HG03469 (cell line): ENCODE measurements around the gene TIMM8B.
A peak's percentile ranks its signal among the peaks of the same experiment; 100 is the strongest.
"Not testable (repeated sequence)": the region's sequence is repeated elsewhere in the genome, so short reads cannot be mapped to it uniquely, and the experiment has no call there.

ENCODE experiments used
- ATAC-seq: cut with Tn5 transposase; IDR thresholded peaks from one replicate; pipeline ENCODE4 v1.9.1; 2021; ENCODE audit warnings: mild to moderate bottlenecking, moderate library complexity, moderate number of reproducible peaks; ENCODE audit not compliant: unreplicated experiment

TIMM8B gene

DNA sequence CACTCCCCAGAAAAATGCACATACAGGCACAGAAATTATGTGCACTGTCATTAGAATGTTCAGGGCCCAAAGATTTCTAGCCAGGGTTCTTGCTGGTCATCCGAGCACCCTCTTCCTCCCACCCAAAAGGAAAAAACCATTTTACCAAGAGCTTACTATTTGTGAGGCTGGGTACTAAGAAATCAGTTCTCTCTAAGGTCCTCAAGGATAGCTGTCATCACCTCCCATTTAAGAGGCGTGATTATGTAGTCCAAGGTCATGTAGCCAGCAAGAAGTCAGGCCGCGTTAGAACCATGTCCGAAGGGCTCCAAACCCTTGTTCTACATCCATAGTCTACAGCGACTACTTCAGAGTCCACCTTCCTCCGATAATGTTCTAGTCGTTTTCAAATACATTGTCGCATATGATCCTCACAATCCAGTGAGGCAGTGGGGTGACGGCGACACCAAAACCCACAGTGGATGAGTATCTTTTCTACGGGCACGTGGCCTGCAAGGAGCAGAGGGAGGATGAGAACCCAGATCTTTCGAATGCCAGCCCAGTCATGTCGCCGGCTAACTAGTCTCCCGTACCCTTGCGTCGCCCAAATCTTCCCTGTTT, 634 bp downstream of the TIMM8B start:
- ATAC-seq, result peak; percentile 15

DNA sequence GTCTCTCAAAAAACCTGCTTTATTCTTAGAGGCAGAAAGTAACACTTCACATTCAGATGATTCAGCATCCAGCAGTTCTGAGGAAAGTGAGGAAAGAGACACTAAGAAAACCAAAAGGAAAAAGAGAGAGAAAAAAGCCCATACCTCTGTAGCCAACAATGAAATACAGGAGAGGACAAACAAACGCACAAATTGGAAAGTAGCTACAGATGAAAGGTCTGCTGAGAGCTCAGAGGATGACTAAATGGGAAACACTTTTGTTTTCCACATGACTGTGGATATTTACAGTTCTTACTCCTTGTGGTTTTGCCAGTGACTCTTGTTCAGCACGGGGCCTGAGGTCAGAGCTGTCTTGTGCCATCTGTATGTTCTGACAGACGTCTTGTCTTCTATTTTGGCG, 3.8 kb downstream of the TIMM8B start:
- ATAC-seq, result no peak

DNA sequence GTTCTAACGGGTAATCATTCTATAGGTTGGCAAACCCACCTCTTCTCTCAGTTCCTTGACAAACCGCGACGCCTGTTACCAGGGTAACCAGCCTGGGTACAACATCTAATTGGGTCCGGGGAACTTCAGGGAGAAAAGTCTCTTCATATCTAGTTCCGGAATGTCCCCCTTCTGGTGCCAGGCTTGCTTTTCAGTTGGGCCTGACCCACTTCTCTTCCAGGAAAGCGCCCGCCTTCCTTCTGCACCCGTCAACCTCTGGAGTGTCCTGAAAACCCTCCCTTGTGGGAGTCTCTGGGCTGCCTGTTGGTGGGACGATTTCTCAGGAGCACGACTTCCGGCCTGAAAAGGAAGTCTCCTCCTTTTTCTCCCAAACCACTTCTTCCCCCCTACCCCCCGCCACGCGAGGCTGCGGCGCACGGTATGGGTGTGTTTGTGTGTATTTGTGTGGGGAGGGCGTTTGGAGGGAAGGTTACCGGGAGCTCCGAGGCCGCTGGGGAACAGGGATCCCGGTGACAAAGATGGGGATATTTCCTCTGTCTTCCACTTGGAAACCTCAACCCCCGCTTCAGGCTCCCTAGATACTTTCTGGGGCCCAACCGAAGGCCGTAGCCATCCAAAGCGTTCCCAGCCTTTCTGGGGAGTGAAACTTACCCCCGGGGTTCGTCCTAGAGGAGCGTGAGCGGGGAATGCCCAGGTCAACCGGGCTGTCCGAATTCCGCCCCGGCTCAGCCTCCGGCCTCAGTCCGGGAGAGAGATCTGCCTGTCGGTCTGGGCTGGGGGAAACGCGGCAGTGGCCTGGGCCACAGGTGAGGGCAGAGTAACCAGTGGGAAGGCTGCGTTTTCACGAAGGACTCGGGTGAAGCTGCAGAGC, 12.4 kb downstream of the TIMM8B start, which contains the start of the genes NKAPD1 and PIH1D2:
NKAPD1 (plus strand) TSS at position 359 of the 871 bp plus-strand sequence. CDS start 1,276 bp downstream, outside the sequence.
PIH1D2 (minus strand) TSS at position 77 of the 871 bp plus-strand sequence. CDS start 843 bp downstream, outside the sequence.
- peak; percentile 69 for ATAC-seq

DNA sequence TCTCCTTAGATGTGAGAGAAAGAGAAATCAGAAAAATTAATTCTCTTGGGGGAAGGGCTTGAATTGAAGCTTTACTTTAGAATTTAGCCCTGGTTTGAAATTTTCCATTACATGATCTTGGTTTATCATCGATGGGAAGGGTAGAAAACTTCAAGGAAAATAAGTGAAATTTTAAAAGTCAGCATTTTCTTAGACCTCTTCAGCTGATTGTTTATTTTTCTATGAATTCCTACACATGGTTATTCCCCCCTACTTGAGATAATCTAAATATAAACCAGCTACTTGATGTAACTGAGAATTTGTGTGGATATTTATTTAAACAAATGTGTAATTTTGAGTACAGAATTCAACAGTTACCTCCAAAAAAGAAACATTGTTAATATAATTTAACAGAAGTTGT, 23.6 kb downstream of the TIMM8B start:
- no peak for ATAC-seq

DNA sequence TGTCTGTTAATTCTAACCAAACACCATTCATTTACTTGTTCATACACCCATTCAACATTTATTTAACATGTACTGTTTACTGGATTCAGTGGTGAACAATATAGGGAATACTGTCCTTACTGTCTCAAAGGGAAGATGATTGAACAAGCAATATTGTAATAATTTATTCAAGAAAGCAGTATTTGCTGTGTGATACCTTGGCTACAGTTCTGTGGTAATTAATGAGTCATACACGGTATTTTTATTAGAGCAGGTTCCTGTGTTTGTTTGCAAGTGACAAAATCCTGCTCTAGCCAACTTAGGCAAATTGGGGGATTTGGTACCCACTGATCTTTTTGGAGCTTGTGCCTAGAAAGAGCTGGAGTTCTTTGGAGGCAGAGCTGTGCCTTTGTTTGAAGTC, 28.5 kb downstream of the TIMM8B start:
- no peak for ATAC-seq

DNA sequence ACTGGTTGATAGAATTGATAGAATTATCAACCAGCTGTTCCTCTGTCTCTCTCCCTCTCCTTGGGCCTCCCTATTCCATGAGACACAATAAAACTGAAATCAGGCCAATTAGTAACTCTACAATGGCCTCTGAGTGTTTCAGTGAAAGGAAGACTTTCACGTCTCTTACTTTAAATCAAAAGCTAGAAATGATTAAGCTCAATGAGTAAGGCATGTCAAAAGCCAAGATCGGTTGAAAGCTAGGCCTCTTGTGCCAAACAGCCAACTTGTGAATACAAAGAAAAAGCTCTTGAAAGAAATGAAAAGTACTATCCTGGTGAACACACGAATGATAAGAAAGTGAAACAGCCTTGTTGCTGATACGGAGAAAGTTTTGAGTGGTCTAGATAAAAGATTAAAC, 29.4 kb downstream of the TIMM8B start:
- no peak for ATAC-seq

DNA sequence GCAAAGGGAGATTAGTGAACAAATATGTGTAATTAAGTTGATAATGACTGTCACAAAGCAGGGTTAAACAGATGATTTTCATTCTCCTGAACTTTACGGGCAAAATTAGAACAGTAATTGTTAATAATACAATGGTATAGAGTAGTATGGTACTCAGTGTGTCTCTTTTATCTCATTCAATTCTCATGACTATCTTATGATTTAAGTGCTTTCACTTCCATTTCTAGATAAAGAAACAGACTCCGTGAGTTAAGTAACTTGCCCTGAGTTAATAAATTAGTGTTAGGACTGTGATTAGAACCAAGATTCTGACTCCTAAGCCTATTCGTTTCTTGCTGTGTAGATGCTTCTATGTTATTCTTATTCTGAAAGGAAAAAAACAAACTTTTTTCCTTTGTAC, 34.8 kb downstream of the TIMM8B start:
- no peak for ATAC-seq

DNA sequence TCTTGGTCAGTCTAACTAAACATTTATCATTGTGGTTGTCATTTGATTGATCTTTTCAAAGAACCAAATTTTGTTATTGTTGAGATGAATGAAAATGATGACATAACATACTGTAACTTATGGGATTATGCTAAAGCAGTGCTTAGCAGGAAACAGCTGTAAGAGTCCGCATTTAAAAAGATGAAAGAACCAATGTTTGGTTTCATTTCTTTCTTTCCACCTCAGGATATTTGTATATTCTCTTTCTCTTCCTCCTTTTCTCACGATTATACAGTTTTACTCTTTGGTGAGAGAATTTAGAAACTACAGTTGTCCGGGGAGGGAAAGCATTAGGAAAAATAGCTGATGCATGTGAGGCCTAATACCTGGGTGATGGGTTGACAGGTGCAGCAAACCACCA, 35.8 kb downstream of the TIMM8B start:
- peak; percentile 87 for ATAC-seq

DNA sequence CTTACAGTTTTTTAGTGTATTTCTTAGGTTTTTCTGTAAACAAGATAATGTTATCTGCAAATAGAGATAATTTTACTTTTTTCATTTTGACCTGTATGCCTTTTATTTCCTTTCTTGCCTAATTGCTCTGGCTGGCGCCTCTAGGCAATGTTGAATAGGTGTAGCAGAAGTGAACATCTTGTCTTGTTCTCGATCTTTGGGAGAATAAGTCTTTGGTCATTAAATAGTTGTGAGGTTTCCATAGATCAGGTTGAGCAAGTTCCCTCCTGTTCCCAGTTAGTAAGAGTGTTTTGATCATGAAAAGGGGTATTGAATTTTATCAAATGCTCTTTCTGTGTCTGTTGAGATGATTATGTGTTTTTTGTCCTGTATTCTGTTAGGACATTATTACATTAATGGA, 36.8 kb downstream of the TIMM8B start:
- ATAC-seq, result no peak

DNA sequence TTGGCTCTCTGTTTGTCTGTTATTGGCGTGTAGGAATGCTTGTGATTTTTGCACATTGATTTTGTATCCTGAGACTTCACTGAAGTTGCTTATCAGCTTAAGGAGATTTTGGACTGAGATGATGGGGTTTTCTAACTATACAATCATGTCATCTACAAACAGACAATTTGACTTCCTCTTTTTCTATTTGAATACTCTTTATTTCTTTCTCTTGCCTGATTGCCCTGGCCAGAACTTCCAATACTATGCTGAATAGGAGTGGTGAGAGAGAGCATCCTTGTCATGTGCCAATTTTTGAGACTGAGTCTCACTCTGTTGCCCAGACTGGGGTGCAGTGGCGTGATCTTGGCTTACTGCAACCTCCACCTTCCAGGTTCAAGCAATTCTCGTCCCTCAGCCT, 38.3 kb downstream of the TIMM8B start:
- not testable (repeated sequence) for ATAC-seq

DNA sequence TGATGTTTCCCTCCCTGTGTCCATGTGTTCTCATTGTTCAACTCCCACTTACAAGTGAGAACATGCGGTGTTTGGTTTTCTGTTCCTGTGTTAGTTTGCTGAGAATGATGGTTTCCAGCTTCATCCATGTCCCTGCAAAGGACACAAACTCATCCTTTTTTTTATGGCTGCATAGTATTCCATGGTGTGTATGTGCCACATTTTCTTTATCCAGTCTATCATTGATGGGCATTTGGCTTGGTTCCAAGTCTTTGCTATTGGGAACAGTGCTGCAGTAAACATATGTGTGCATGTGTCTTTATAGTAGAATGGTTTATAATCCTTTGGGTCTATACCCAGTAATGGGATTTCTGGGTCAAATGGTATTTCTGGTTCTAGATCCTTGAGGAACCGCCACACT, 39.9 kb downstream of the TIMM8B start:
- ATAC-seq, result not testable (repeated sequence)

DNA sequence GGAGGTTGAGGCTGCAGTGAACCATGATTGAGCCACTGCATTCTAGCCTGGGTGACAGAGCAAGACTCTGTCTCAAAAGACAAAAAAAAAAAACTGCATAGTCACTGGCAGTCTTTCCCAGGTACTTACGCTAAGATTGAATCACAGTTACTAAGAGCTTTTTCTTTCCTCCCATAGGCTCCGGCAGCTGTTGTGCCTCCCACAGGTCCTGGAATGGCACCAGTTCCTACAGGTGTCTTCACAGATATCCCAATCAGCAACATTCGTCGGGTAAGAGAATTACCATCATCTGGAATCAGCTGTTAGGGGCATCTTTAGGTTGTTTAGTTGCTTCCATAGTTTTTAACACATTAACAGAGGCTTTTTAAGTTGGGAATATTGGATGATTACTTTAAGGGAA, 41.6 kb downstream of the TIMM8B start:
- no peak for ATAC-seq

DNA sequence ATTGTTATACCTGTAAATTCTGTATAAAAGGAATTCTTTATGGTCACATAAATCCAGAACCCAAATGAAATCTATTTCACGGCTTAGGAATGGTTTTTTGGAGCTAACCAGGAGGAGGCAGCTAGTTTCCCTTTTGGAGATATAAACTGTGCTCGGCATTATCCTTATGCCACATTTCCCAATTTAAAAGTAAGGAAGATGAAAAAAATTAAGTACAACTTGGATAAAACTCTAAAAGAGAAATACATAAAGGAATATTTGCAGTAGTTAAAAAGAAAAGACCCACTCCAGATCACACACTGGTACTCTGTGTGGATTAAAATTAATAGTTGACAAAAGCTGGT, 43.6 kb downstream of the TIMM8B start:
- ATAC-seq, result no peak

DNA sequence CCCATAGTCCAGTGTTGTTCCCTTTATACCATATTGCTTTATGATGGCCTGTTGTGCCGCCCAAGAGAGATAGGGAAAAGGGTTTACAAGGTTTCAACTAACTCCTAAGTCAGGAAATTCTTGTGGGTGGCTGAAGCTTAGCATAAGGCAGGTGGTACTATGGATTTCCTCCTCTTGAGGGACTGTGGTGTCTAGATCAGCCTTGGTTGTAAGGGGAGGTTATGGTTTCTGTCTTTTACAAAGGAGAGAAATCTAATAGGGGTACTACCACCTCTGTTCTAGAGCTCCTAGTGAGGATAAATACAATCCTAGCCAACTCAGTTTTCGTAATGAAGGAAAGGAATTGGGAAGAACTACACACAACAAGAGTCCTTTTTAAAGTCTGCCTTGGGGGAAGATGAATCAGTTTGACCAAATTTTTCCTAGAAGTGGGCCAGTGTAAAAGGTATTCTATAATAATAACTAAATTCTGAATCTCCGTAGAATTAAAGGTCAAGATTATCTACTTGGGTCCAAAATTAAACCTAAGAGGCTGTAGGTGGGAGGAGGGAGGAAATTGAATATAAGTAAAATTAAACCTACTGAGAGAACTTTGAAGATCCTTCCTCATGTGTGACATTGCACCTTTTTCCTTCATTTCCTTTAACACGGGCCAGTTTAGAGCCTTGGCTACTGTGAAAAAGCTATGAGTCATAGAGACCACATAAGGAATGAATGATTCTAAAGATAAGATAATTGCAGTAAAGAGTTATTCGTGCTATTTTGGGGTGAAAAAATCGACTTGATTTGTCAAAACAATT, 44.2 kb downstream of the TIMM8B start:
- no peak for ATAC-seq

DNA sequence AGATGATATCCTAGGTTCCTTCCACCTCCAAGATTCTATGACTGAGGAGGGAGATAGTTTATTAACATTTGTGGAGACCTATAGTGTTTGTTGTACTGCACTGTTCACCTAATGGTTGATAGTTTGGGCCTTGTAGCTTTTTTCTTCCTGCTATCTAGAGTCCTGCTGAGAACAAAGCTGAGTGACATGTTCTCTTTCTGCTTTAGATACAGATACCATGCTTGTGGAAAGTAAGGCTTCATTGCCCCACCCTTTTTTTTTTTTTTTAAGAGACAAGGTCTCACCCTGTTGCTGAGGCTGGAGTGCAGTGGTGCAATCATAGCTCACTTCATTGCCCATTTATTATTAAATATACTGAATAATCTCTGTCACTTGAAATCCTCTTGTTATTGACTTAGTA, 49.0 kb downstream of the TIMM8B start:
- ATAC-seq, result no peak
